IMR-90 (cell line): ENCODE results near the gene SPATC1L. TPM values are rescaled to one million over a fixed set of nuclear protein-coding genes. Genes with fewer than 3 reads are reported as not detected.

ENCODE experiments used
- ATAC-seq: fragments of 200-7000 bp; cut with Tn5 transposase; 2 replicates; pipeline ENCODE4 v1.9.1; 2020; ENCODE audit warnings: low read depth, mild to moderate bottlenecking, moderate library complexity
- BruUV-seq: library from RNA; stranded (reverse); fragments of 400-500 nt; replicated peaks from 2 replicates; lab custom pipeline; 2021; lab: Mats Ljungman, UMichigan
- CTCF ChIA-PET: fragments of 300-600 bp; formaldehyde crosslinking; extraction: SDS; loops from one replicate; lab custom pipeline; 2021; ENCODE audit warnings: antibody characterized with exemption; lab: Yijun Ruan, JAX
- POLR2A ChIA-PET: fragments of 300-600 bp; sonication (Branson Sonifier 250); formaldehyde crosslinking; loops from one replicate; lab custom pipeline; 2022; ENCODE audit warnings: antibody characterized with exemption; ENCODE audit not compliant: unreplicated experiment; lab: Charles Lee
- DNase-seq: peaks from one replicate; pipeline ENCODE4 v3.0.0; 2013
- H2AFZ ChIP-seq: replicated peaks from 2 replicates; pipeline ENCODE3; 2013; ENCODE audit warnings: low read length, mild to moderate bottlenecking; ENCODE audit not compliant: poor library complexity
- H2AK5ac ChIP-seq: 2 replicates; pipeline ENCODE4 v1.6.1; 2013; ENCODE audit warnings: low read depth, low read length, inconsistent platforms
- H2AK9ac ChIP-seq: replicated peaks from 2 replicates; pipeline ENCODE3; 2013; ENCODE audit warnings: mild to moderate bottlenecking, low read depth, low read length, moderate library complexity; ENCODE audit not compliant: poor library complexity
- H2BK120ac ChIP-seq: 2 replicates; pipeline ENCODE4 v1.6.1; 2013; ENCODE audit warnings: low read depth, low read length, inconsistent platforms
- H2BK15ac ChIP-seq: 3 replicates; pipeline ENCODE4 v1.6.1; 2013; ENCODE audit warnings: low read depth, low read length, inconsistent platforms
- H2BK20ac ChIP-seq: 2 replicates; pipeline ENCODE4 v1.6.1; 2013; ENCODE audit warnings: low read depth, mild to moderate bottlenecking, inconsistent platforms, low read length, moderate library complexity
- H2BK5ac ChIP-seq: 2 replicates; pipeline ENCODE4 v1.6.1; 2013; ENCODE audit warnings: mild to moderate bottlenecking, low read depth, low read length, inconsistent platforms; ENCODE audit not compliant: poor library complexity, severe bottlenecking
- H3K14ac ChIP-seq: replicated peaks from 2 replicates; pipeline ENCODE4 v1.6.1; 2013; ENCODE audit warnings: low read depth, low read length, inconsistent platforms
- H3K18ac ChIP-seq: 2 replicates; pipeline ENCODE4 v1.6.1; 2013; ENCODE audit warnings: low read depth, low read length, control low read depth
- H3K23ac ChIP-seq: 2 replicates; pipeline ENCODE4 v1.6.1; 2013; ENCODE audit warnings: low read depth, low read length, inconsistent platforms
- H3K27ac ChIP-seq: 2 replicates; pipeline ENCODE4 v1.5.1; 2013; ENCODE audit warnings: mild to moderate bottlenecking, control low read depth, low read length; ENCODE audit not compliant: insufficient read depth
- H3K27me3 ChIP-seq: 2 replicates; pipeline ENCODE4 v1.6.1; 2013; ENCODE audit warnings: low read length; ENCODE audit not compliant: control insufficient read depth, insufficient read depth
- H3K36me3 ChIP-seq: 2 replicates; pipeline ENCODE4 v1.6.1; 2013; ENCODE audit warnings: low read length, mixed read lengths; ENCODE audit not compliant: control insufficient read depth, insufficient read depth
- H3K4ac ChIP-seq: 2 replicates; pipeline ENCODE4 v1.6.1; 2013; ENCODE audit warnings: low read depth, low read length, inconsistent platforms
- H3K4me1 ChIP-seq: 2 replicates; pipeline ENCODE4 v1.6.1; 2013; ENCODE audit warnings: low read length, mixed read lengths; ENCODE audit not compliant: control insufficient read depth, insufficient read depth
- H3K4me2 ChIP-seq: 2 replicates; pipeline ENCODE4 v1.6.1; 2013; ENCODE audit warnings: low read depth, mild to moderate bottlenecking, control low read depth, low read length, moderate library complexity
- H3K4me3 ChIP-seq: 2 replicates; pipeline ENCODE4 v1.5.1; 2013; ENCODE audit warnings: low read depth, mild to moderate bottlenecking, control low read depth, low read length, moderate library complexity; ENCODE audit not compliant: insufficient read depth
- H3K56ac ChIP-seq: 2 replicates; pipeline ENCODE4 v1.6.1; 2013; ENCODE audit warnings: low read length, inconsistent platforms; ENCODE audit not compliant: insufficient read depth; ENCODE audit errors: extremely low read depth
- H3K79me1 ChIP-seq, 2 experiments: 2 replicates each; pipeline ENCODE4 v1.6.1; 2013; ENCODE audit warnings: low read length in 2 of 2, inconsistent platforms in 1 of 2, low read depth in 1 of 2
- H3K9ac ChIP-seq: 2 replicates; pipeline ENCODE4 v1.6.1; 2013; ENCODE audit warnings: low read depth, low read length, control low read depth
- H3K9me1 ChIP-seq: 2 replicates; pipeline ENCODE4 v1.6.1; 2013; ENCODE audit warnings: low read length, inconsistent platforms; ENCODE audit not compliant: insufficient read depth
- H3K9me3 ChIP-seq: 2 replicates; pipeline ENCODE4 v1.6.1; 2013; ENCODE audit warnings: low read length; ENCODE audit not compliant: control insufficient read depth, insufficient read depth
- H4K20me1 ChIP-seq: 2 replicates; pipeline ENCODE4 v1.6.1; 2013; ENCODE audit warnings: low read length, inconsistent platforms; ENCODE audit not compliant: insufficient read depth
- H4K5ac ChIP-seq: 2 replicates; pipeline ENCODE4 v1.6.1; 2013; ENCODE audit warnings: mild to moderate bottlenecking, low read depth, low read length, control low read depth
- H4K8ac ChIP-seq, 2 experiments: 2 replicates each; pipeline ENCODE4 v1.6.1; 2013; ENCODE audit warnings: low read depth in 2 of 2, low read length in 2 of 2, control low read depth in 1 of 2, inconsistent platforms in 1 of 2
- H4K91ac ChIP-seq: 2 replicates; pipeline ENCODE4 v1.6.1; 2013; ENCODE audit warnings: low read depth, low read length, inconsistent platforms; ENCODE audit not compliant: insufficient read depth
- BHLHE40 ChIP-seq: fragments of 150-350 bp; IDR thresholded peaks from 2 replicates; pipeline ENCODE4 v1.6.1; 2016; ENCODE audit warnings: mild to moderate bottlenecking, low read depth, low read length
- CHD1 ChIP-seq: IDR thresholded peaks from 2 replicates; pipeline ENCODE4 v1.6.1; 2012; ENCODE audit warnings: low read depth, low read length, improper control_type of control experiment
- ELK1 ChIP-seq: fragments of 150-350 bp; IDR thresholded peaks from 2 replicates; pipeline ENCODE4 v1.6.1; 2016; ENCODE audit warnings: low read depth, mild to moderate bottlenecking, low read length, moderate library complexity, borderline replicate concordance
- MAFK ChIP-seq: IDR thresholded peaks from 2 replicates; pipeline ENCODE4 v1.6.1; 2012; ENCODE audit warnings: low read depth, low read length, improper control_type of control experiment
- MAZ ChIP-seq: IDR thresholded peaks from 2 replicates; pipeline ENCODE4 v1.6.1; 2012; ENCODE audit warnings: low read depth, mild to moderate bottlenecking, low read length, improper control_type of control experiment, moderate library complexity, borderline replicate concordance
- NFE2L2 ChIP-seq: fragments of 150-350 bp; IDR thresholded peaks from 2 replicates; pipeline ENCODE4 v1.6.1; 2016; ENCODE audit warnings: low read depth, mild to moderate bottlenecking, low read length
- POLR2A ChIP-seq: IDR thresholded peaks from 2 replicates; pipeline ENCODE4 v1.6.1; 2012; ENCODE audit warnings: mild to moderate bottlenecking, low read depth, low read length
- RCOR1 ChIP-seq: IDR thresholded peaks from 2 replicates; pipeline ENCODE4 v1.6.1; 2012; ENCODE audit warnings: mild to moderate bottlenecking, low read length, improper control_type of control experiment; ENCODE audit not compliant: insufficient replicate concordance
- RFX5 ChIP-seq: IDR thresholded peaks from 2 replicates; pipeline ENCODE4 v1.8.0; 2012; ENCODE audit warnings: low read depth, mild to moderate bottlenecking, low read length, moderate library complexity
- SMC3 ChIP-seq: fragments of 150-350 bp; IDR thresholded peaks from 2 replicates; pipeline ENCODE4 v1.6.1; 2016; ENCODE audit warnings: low read depth, mild to moderate bottlenecking, antibody characterized with exemption, low read length, moderate library complexity
- WGBS, 2 experiments: methylation state at CpG; one replicate each; pipeline versions ENCODE4 v1.1.5 to v1.1.7; 2013; ENCODE audit warnings: missing lambda C conversion rate in 2 of 2; ENCODE audit not compliant: insufficient read length in 1 of 2; ENCODE audit errors: extremely low coverage in 2 of 2; 5-methylcytosine and 5-hydroxymethylcytosine counted together
- dilution Hi-C: fragments of 300-500 bp; cut with HindIII; formaldehyde crosslinking; loops from one replicate; pipeline ENCODE4 v1.14.3; 2018; ENCODE audit warnings: low sequenced_read_pairs; ENCODE audit not compliant: unreplicated experiment
- in situ Hi-C: fragments of 300-500 bp; cut with MboI; formaldehyde crosslinking; loops from 3 replicates; pipeline ENCODE4 v1.14.3; 2019; ENCODE audit warnings: low sequenced_read_pairs, inconsistent platforms, mixed read lengths
- intact Hi-C: fragments of 100-400 bp; cut with micrococcal nuclease; formaldehyde crosslinking; loops from 2 replicates; pipeline ENCODE4 v1.10.0; 2022
- polyA plus RNA-seq, 3 experiments: library from polyadenylated mRNA; depleted of rRNA; stranded (reverse); fragments of >200 nt; gene quantifications; 2 replicates each; pipeline ENCODE4 v1.2.3, GENCODE V29; 2012; ENCODE audit warnings: low replicate concordance in 1 of 3
- total RNA-seq: library from RNA; depleted of rRNA; stranded (reverse); fragments of >200 nt; gene quantifications from 2 replicates; pipeline ENCODE4 v1.2.3, GENCODE V29; 2012
- TF ChIP-seq, protein P1 (sequence below): conservative IDR thresholded peaks from 2 replicates; pipeline ENCODE4 v1.5.1; 2012; ENCODE audit warnings: mild to moderate bottlenecking, low read depth, low read length, improper control_type of control experiment

The SPATC1L gene
- total and polyA plus RNA-seq, 2 of the 4 experiments (the other 2 are of a cell fraction) = 3.8 to 17.2 TPM

GRCh38 chr21:46196733-46197132 lies 12.5 kb upstream of the SPATC1L start:
- Histone ChIP-seq H4K8ac (no peak overlapping the region), H3K4me1 (no peaks in the 10 kb centered on the region; the same call in 1 of the 2 replicates), H2BK5ac (no peak overlapping the region), H2AK9ac (no peak overlapping the region), H3K18ac (no peak overlapping the region), H3K9me1 (peaks cover 8% of the 10 kb centered on the region), H3K14ac (no peak overlapping the region), H3K4me3 (no peak overlapping the region), H3K4ac (no peak overlapping the region), H2AFZ (no peak overlapping the region), H2BK120ac (no peak overlapping the region), H3K9ac (no peak overlapping the region), H3K36me3 (peaks cover 46% of the 10 kb centered on the region), H4K20me1 (no peaks in the 10 kb centered on the region), H3K27ac (no peak overlapping the region), H2BK20ac (no peak overlapping the region), H4K5ac (no peak overlapping the region), H3K9me3 (no peaks in the 10 kb centered on the region), H2AK5ac (no peak overlapping the region), H3K4me2 (no peak overlapping the region), H3K27me3 (no peaks in the 10 kb centered on the region), H4K91ac (no peak overlapping the region), H2BK15ac (no peak overlapping the region), H3K23ac (no peak overlapping the region), H3K79me1 (0 out of 4 replicates have a peak, but pooled peaks cover 0 to 3% of the 10 kb centered on the region in 2 experiments), H3K56ac (no peak overlapping the region)
- POLR2A ChIA-PET = no interaction called here
- TF ChIP-seq NFE2L2 (no peak), ELK1 (no peak), RFX5 (no peak), POLR2A (no peak), BHLHE40 (no peak), SMC3 (no peak), CHD1 (no peak), RCOR1 (no peak), MAZ (no peak), MAFK (no peak)
- TF ChIP-seq, protein P1, sequence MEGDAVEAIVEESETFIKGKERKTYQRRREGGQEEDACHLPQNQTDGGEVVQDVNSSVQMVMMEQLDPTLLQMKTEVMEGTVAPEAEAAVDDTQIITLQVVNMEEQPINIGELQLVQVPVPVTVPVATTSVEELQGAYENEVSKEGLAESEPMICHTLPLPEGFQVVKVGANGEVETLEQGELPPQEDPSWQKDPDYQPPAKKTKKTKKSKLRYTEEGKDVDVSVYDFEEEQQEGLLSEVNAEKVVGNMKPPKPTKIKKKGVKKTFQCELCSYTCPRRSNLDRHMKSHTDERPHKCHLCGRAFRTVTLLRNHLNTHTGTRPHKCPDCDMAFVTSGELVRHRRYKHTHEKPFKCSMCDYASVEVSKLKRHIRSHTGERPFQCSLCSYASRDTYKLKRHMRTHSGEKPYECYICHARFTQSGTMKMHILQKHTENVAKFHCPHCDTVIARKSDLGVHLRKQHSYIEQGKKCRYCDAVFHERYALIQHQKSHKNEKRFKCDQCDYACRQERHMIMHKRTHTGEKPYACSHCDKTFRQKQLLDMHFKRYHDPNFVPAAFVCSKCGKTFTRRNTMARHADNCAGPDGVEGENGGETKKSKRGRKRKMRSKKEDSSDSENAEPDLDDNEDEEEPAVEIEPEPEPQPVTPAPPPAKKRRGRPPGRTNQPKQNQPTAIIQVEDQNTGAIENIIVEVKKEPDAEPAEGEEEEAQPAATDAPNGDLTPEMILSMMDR = no peak
- no TSS peak for BruUV-seq
- in situ Hi-C loops = no loop called here
- ATAC-seq = no peak
- dilution Hi-C loops = no loop called here
- WGBS, 2 experiments = 100% methylated on average over 2 of the region's 20 CpGs; no CpG with 5 or more reads in 1 of the 2 experiments
- intact Hi-C loops = no loop called here
- CTCF ChIA-PET = no interaction called here
- no peak for DNase-seq
